K562 (cell line): ENCODE measurements around the gene GLTP. TPM values are rescaled to one million over a fixed set of nuclear protein-coding genes. Genes with fewer than 3 reads are reported as not detected.

ENCODE experiments used
- CAMTA2 ChIP-seq: fragments of 250-450 bp; sonication (Bioruptor Pico); conservative IDR thresholded peaks from 2 replicates; pipeline ENCODE4 v1.5.1; 2022
- CBX1 ChIP-seq: sonication (generic); IDR thresholded peaks from 2 replicates; pipeline ENCODE4 v1.6.1; 2016; ENCODE audit warnings: antibody characterized with exemption, low read depth, mild to moderate bottlenecking
- DDX20 ChIP-seq: fragments of 450-650 bp; IDR thresholded peaks from 2 replicates; pipeline ENCODE4 v1.6.1; 2016; ENCODE audit warnings: missing genetic modification characterization, low read depth, mild to moderate bottlenecking, missing compliant biosample characterization, moderate library complexity
- GABPB2 ChIP-seq: fragments of 250-450 bp; sonication (Bioruptor Pico); conservative IDR thresholded peaks from 2 replicates; pipeline ENCODE4 v1.5.1; 2021; ENCODE audit warnings: mild to moderate bottlenecking
- HSF4 ChIP-seq: fragments of 250-450 bp; sonication (Bioruptor Pico); IDR thresholded peaks from 2 replicates; pipeline ENCODE4 v2.1.2; 2022; ENCODE audit warnings: mild to moderate bottlenecking, moderate library complexity, borderline replicate concordance
- NFRKB ChIP-seq: fragments of 450-650 bp; IDR thresholded peaks from 2 replicates; pipeline ENCODE4 v1.6.1; 2016; ENCODE audit warnings: low read depth
- PTTG1 ChIP-seq: fragments of 450-650 bp; IDR thresholded peaks from 2 replicates; pipeline ENCODE4 v1.6.1; 2016; ENCODE audit warnings: low read depth, mild to moderate bottlenecking, missing genetic modification characterization, missing compliant biosample characterization
- SRSF7 ChIP-seq: fragments of 200-400 bp; formaldehyde crosslinking; optimal IDR thresholded peaks from 2 replicates; pipeline ENCODE3; 2017; ENCODE audit warnings: mild to moderate bottlenecking, low read depth, low read length
- ZNF232 ChIP-seq: sonication (generic); formaldehyde crosslinking; IDR thresholded peaks from 2 replicates; pipeline ENCODE4 v1.8.0; 2022; ENCODE audit warnings: mild to moderate bottlenecking, missing genetic modification reagents
- ZNF431 ChIP-seq: sonication (generic); formaldehyde crosslinking; IDR thresholded peaks from 2 replicates; pipeline ENCODE4 v1.8.0; 2022; ENCODE audit warnings: mild to moderate bottlenecking, missing genetic modification reagents
- polyA plus RNA-seq, 8 experiments: library from polyadenylated mRNA; depleted of rRNA in 4 of 8; stranded (reverse) in 5 of 8; unstranded in 3 of 8; fragments of >200 nt; fragmentation: Nextera tagmentation in 2 of 8; fragmentation: Illumina TruSeq in 1 of 8; extraction: Ambion mirVana in 2 of 8; extraction: Trizol in 1 of 8; gene quantifications; 2 replicates each; pipeline versions ENCODE4 v1.2.1 to v1.2.3, GENCODE V29; 2011 to 2014; ENCODE audit warnings: inconsistent platforms in 1 of 8, missing spikeins in 1 of 8
- total RNA-seq, 7 experiments: library from RNA; depleted of rRNA in 6 of 7; stranded (reverse); fragments of >200 nt in 6 of 7; fragmentation: Illumina TruSeq in 2 of 7; extraction: Trizol in 2 of 7; gene quantifications; 2 replicates each; pipeline versions ENCODE4 v1.2.1 to v1.2.3, GENCODE V29; 2011 to 2021; ENCODE audit warnings: low replicate concordance in 1 of 7
- TF ChIP-seq, protein P1 (sequence below): fragments of 450-650 bp; IDR thresholded peaks from 2 replicates; pipeline ENCODE4 v1.7.1; 2018; ENCODE audit warnings: mild to moderate bottlenecking, low read depth; ENCODE audit not compliant: partially characterized antibody
- TF ChIP-seq, protein P2 (sequence below): fragments of 450-650 bp; conservative IDR thresholded peaks from 2 replicates; pipeline ENCODE4 v1.6.1; 2016; ENCODE audit warnings: missing genetic modification characterization, low read depth, mild to moderate bottlenecking, missing compliant biosample characterization, moderate library complexity
- TF ChIP-seq, protein P3 (sequence below): sonication (generic); formaldehyde crosslinking; IDR thresholded peaks from 2 replicates; pipeline ENCODE4 v1.8.0; 2023; ENCODE audit warnings: missing genetic modification reagents, mild to moderate bottlenecking, borderline replicate concordance
- TF ChIP-seq, protein P4 (sequence below): sonication (generic); formaldehyde crosslinking; IDR thresholded peaks from 2 replicates; pipeline ENCODE4 v1.8.0; 2022; ENCODE audit warnings: missing genetic modification reagents, mild to moderate bottlenecking, borderline replicate concordance

GLTP gene
- total and polyA plus RNA-seq, 9 of the 15 experiments (the other 6 are each of a cell fraction or from before 2014, with no cell fraction given): 4.4 to 8.3 (median 6.1) TPM

DNA sequence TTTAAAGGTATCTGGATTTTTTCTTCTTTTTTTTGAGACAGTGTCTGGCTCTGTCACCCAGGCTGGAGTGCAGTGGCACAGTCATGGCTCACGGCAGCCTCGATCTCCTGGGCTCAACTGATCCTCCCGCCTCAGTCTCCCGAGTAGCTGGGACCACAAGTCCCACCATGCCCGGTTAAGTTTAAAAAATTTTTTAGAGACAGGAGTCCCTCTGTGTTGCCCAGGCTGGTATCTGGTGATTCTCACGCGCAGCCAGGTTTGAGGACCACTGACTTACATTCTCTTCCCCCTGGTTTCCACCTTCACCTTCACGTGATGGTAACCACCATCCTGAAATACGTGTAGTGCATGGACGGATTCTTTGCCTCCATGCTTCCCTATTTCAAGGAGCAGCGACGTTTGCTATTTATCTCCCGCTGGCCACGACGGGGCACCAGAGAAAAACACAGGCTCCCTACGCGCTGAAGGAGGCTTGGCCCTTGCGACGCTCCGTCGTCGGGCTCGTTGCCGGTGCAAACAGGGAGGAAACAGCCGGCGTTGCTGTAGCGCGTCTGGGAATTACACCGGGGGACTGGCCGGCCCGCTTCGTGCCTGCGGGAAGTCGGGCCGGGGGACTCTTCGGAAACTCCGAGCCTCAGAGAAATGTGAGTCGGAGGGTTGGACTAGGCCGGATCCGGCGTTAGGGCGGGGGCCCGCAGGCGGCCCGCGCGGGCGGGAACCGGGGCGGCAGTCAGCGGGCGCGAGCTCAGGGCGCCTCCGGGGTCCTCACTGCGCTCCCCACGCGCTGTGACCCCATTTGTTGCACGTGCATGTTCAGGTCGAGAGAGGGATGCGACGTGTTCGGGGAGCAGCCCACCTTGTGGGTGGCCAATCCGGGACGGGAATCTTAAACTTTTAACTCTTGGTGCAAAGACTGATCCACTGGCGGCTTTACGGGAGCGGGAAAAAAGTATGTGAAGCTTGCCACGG, 19.7 kb upstream of the GLTP start, which contains the start of gene TCHP (continued):
- TF ChIP-seq, protein P1, sequence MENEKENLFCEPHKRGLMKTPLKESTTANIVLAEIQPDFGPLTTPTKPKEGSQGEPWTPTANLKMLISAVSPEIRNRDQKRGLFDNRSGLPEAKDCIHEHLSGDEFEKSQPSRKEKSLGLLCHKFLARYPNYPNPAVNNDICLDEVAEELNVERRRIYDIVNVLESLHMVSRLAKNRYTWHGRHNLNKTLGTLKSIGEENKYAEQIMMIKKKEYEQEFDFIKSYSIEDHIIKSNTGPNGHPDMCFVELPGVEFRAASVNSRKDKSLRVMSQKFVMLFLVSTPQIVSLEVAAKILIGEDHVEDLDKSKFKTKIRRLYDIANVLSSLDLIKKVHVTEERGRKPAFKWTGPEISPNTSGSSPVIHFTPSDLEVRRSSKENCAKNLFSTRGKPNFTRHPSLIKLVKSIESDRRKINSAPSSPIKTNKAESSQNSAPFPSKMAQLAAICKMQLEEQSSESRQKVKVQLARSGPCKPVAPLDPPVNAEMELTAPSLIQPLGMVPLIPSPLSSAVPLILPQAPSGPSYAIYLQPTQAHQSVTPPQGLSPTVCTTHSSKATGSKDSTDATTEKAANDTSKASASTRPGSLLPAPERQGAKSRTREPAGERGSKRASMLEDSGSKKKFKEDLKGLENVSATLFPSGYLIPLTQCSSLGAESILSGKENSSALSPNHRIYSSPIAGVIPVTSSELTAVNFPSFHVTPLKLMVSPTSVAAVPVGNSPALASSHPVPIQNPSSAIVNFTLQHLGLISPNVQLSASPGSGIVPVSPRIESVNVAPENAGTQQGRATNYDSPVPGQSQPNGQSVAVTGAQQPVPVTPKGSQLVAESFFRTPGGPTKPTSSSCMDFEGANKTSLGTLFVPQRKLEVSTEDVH: peak; percentile 53
- TF ChIP-seq, protein P2, sequence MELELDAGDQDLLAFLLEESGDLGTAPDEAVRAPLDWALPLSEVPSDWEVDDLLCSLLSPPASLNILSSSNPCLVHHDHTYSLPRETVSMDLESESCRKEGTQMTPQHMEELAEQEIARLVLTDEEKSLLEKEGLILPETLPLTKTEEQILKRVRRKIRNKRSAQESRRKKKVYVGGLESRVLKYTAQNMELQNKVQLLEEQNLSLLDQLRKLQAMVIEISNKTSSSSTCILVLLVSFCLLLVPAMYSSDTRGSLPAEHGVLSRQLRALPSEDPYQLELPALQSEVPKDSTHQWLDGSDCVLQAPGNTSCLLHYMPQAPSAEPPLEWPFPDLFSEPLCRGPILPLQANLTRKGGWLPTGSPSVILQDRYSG (tag): no peak
- no peak for TF ChIP-seq CBX1
- no peak for TF ChIP-seq DDX20
- TF ChIP-seq, protein P3, sequence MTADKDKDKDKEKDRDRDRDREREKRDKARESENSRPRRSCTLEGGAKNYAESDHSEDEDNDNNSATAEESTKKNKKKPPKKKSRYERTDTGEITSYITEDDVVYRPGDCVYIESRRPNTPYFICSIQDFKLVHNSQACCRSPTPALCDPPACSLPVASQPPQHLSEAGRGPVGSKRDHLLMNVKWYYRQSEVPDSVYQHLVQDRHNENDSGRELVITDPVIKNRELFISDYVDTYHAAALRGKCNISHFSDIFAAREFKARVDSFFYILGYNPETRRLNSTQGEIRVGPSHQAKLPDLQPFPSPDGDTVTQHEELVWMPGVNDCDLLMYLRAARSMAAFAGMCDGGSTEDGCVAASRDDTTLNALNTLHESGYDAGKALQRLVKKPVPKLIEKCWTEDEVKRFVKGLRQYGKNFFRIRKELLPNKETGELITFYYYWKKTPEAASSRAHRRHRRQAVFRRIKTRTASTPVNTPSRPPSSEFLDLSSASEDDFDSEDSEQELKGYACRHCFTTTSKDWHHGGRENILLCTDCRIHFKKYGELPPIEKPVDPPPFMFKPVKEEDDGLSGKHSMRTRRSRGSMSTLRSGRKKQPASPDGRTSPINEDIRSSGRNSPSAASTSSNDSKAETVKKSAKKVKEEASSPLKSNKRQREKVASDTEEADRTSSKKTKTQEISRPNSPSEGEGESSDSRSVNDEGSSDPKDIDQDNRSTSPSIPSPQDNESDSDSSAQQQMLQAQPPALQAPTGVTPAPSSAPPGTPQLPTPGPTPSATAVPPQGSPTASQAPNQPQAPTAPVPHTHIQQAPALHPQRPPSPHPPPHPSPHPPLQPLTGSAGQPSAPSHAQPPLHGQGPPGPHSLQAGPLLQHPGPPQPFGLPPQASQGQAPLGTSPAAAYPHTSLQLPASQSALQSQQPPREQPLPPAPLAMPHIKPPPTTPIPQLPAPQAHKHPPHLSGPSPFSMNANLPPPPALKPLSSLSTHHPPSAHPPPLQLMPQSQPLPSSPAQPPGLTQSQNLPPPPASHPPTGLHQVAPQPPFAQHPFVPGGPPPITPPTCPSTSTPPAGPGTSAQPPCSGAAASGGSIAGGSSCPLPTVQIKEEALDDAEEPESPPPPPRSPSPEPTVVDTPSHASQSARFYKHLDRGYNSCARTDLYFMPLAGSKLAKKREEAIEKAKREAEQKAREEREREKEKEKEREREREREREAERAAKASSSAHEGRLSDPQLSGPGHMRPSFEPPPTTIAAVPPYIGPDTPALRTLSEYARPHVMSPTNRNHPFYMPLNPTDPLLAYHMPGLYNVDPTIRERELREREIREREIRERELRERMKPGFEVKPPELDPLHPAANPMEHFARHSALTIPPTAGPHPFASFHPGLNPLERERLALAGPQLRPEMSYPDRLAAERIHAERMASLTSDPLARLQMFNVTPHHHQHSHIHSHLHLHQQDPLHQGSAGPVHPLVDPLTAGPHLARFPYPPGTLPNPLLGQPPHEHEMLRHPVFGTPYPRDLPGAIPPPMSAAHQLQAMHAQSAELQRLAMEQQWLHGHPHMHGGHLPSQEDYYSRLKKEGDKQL (CRISPR knock-in tag): no peak
- no peak; the same call in 1 of the 2 replicates for TF ChIP-seq ZNF232 (CRISPR knock-in tag)
- TF ChIP-seq SRSF7: no peak
- no peak for TF ChIP-seq GABPB2 (CRISPR knock-in tag)
- no peak for TF ChIP-seq PTTG1 (tag)
- no peak for TF ChIP-seq CAMTA2 (CRISPR knock-in tag)
- TF ChIP-seq ZNF431: no peak
- TF ChIP-seq HSF4 (CRISPR knock-in tag): no peak
- TF ChIP-seq NFRKB: peak; percentile 65; the same call in 1 of the 2 replicates
- TF ChIP-seq, protein P4, sequence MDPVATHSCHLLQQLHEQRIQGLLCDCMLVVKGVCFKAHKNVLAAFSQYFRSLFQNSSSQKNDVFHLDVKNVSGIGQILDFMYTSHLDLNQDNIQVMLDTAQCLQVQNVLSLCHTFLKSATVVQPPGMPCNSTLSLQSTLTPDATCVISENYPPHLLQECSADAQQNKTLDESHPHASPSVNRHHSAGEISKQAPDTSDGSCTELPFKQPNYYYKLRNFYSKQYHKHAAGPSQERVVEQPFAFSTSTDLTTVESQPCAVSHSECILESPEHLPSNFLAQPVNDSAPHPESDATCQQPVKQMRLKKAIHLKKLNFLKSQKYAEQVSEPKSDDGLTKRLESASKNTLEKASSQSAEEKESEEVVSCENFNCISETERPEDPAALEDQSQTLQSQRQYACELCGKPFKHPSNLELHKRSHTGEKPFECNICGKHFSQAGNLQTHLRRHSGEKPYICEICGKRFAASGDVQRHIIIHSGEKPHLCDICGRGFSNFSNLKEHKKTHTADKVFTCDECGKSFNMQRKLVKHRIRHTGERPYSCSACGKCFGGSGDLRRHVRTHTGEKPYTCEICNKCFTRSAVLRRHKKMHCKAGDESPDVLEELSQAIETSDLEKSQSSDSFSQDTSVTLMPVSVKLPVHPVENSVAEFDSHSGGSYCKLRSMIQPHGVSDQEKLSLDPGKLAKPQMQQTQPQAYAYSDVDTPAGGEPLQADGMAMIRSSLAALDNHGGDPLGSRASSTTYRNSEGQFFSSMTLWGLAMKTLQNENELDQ: no peak
